GM21447 (cell line): ENCODE data around the gene AADACL4.
"Not testable (repeated sequence)": the region's sequence is repeated elsewhere in the genome, so short reads cannot be mapped to it uniquely, and the experiment has no call there.

Source experiments
- ATAC-seq: cut with Tn5 transposase; IDR thresholded peaks from one replicate; pipeline ENCODE4 v1.9.1; 2021; ENCODE audit not compliant: unreplicated experiment

The AADACL4 gene

GRCh38 chr1:12657885-12658512 lies 14.1 kb downstream of the AADACL4 start:
- ATAC-seq: not testable (repeated sequence)

- ATAC-seq: no peak
Observed at GRCh38 chr1:12658531-12659453, 14.9 kb downstream of the AADACL4 start.

GRCh38 chr1:12661606-12662219 lies 17.8 kb downstream of the AADACL4 start:
- ATAC-seq: no peak

- ATAC-seq: no peak
Observed at GRCh38 chr1:12662556-12662955, 18.7 kb downstream of the AADACL4 start.

- no peak for ATAC-seq
Observed at GRCh38 chr1:12665511-12665910, 21.6 kb downstream of the AADACL4 start.

GRCh38 chr1:12666141-12666735 lies 22.4 kb downstream of the AADACL4 start:
- no peak for ATAC-seq

- ATAC-seq: no peak
Observed at GRCh38 chr1:12669529-12670068, 25.7 kb downstream of the AADACL4 start.

GRCh38 chr1:12674358-12674757 lies 30.5 kb downstream of the AADACL4 start:
- no peak for ATAC-seq

GRCh38 chr1:12676122-12676521 lies 32.2 kb downstream of the AADACL4 start:
- ATAC-seq: not testable (repeated sequence)

- no peak for ATAC-seq
Observed at GRCh38 chr1:12677565-12677964, 33.7 kb downstream of the AADACL4 start.

- ATAC-seq: no peak
Observed at GRCh38 chr1:12678350-12678749, 34.5 kb downstream of the AADACL4 start.

GRCh38 chr1:12678820-12679219 lies 34.9 kb downstream of the AADACL4 start:
- no peak for ATAC-seq

- no peak for ATAC-seq
Observed at GRCh38 chr1:12690156-12690555, 46.3 kb downstream of the AADACL4 start.

GRCh38 chr1:12692967-12693782 lies 49.3 kb downstream of the AADACL4 start:
- no peak for ATAC-seq

GRCh38 chr1:12696658-12697057 lies 52.8 kb downstream of the AADACL4 start:
- ATAC-seq: no peak

- ATAC-seq: no peak
Observed at GRCh38 chr1:12697397-12697796, 53.5 kb downstream of the AADACL4 start.

- no peak for ATAC-seq
Observed at GRCh38 chr1:12703821-12704451, 60.1 kb downstream of the AADACL4 start.

- no peak for ATAC-seq
Observed at GRCh38 chr1:12706061-12706460, 62.2 kb downstream of the AADACL4 start.

- ATAC-seq: no peak
Observed at GRCh38 chr1:12708396-12709090, 64.7 kb downstream of the AADACL4 start.
